ENCODE measurements around the gene HSD17B12. TPM values are rescaled to one million over a fixed set of nuclear protein-coding genes. Genes with fewer than 3 reads are reported as not detected.

Gene HSD17B12
- total RNA-seq: 88.0 TPM

DNA sequence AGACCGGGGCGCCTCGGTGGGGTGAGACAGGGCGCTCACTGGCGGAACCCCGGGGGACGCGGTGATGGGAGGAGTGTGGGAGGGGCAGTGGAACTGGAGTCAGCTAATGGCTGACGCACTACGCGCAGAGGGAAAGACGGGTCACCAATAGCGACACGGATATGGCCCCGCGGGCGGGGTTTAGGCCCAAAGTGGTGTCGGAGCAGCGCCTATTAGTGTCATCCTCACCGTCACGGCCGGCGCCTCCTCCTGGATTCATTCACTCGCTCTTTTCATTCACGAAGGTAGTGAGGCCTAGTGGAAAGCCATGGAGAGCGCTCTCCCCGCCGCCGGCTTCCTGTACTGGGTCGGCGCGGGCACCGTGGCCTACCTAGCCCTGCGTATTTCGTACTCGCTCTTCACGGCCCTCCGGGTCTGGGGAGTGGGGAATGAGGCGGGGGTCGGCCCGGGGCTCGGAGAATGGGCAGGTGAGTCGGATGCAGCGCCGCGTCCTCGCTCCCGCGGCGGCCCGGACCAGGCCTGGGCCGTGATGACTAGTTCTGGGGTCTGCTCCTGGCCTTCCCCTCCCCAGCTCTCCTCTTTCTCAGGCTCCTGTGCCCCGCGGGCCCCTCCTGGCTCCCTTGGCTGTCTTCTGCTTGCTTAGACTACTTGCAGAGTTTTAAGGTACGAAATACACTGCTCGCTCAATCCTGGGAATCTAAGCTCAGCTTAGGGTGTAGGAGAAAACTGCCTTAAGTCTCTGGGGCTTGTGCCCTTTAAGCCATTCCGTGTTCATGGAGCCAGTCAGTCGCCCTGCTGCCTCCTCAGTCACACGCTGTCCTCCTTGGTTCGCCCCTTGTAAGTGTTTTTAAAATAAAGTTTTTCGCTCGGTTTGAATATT lies at the start of gene HSD17B12:
HSD17B12 (plus strand) TSS at position 218 of the 880 bp plus-strand sequence; CDS start at position 308, 90 bp downstream.

DNA sequence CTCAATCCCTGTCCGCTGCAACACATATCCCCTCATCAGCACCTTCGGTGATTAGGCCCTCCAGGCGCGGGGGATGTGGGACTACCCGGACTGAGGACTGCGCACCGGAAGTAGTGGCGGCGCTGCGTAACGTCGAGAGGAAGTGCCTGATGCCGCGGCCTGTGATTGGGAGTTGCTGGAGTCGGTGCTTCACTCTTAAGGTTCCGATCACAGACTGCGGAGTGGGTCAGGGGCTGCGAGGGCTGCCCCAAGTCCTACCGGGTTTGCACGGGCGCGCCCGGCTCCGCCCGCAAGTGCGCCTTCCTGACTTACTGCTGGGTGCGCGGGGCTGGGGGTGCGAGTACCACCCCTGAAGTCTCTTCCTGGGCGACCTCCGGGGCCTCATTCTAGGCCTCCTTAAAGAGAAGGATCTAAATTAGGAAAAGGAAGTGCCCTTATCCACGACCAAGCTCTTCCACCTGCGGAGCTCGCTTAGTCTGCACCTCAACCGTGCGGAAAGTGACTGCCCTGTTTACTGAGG lies 200.2 kb downstream of the HSD17B12 start, which contains the start of gene ALKBH3:
ALKBH3 (plus strand) TSS at position 192 of the 520 bp plus-strand sequence. CDS start 1,822 bp downstream, outside the sequence.

Small RNA genes lying within 50 kb of the gene (small RNA-seq; reads per million reads assigned to genes)
- gene PHBP2 (ENCODE audit: low replicate concordance) (not detected), gene RPL23AP63 (ENCODE audit: low replicate concordance) (not detected)

Other genes with a start within 250 kb of the HSD17B12 start
- gene ALKBH3, start 200.1 kb downstream of the HSD17B12 start, total RNA-seq: 34.7 TPM

Measured in parietal lobe (tissue), 2 donors.